Stimulated activated CD4-positive, alpha-beta T cell treated with anti-CD3 and anti-CD28 coated beads, Interleukin-12 subunit alpha, Interleukin-12 subunit beta, amount 100 ng/mL, for 4 hours (primary cell): ENCODE results near the gene ACKR2.
"Not testable (repeated sequence)": the region's sequence is repeated elsewhere in the genome, so short reads cannot be mapped to it uniquely, and the experiment has no call there.

Source experiments
- DNase-seq: peaks from one replicate; pipeline ENCODE4 v3.0.0-alpha.2; 2020

Gene ACKR2

DNA sequence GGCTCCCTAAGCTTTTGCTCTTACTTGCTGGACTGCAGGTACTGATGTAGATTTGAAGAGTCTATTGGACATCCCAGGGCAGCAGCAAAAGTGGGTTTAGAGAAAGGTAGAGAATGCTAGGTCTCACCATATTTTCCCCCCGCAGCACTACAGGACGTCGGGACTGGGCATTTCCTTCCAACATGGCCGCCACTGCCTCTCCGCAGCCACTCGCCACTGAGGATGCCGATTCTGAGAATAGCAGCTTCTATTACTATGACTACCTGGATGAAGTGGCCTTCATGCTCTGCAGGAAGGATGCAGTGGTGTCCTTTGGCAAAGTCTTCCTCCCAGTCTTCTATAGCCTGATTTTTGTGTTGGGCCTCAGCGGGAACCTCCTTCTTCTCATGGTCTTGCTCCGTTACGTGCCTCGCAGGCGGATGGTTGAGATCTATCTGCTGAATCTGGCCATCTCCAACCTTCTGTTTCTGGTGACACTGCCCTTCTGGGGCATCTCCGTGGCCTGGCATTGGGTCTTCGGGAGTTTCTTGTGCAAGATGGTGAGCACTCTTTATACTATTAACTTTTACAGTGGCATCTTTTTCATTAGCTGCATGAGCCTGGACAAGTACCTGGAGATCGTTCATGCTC, 55.2 kb downstream of the ACKR2 start:
- DNase-seq = no peak

DNA sequence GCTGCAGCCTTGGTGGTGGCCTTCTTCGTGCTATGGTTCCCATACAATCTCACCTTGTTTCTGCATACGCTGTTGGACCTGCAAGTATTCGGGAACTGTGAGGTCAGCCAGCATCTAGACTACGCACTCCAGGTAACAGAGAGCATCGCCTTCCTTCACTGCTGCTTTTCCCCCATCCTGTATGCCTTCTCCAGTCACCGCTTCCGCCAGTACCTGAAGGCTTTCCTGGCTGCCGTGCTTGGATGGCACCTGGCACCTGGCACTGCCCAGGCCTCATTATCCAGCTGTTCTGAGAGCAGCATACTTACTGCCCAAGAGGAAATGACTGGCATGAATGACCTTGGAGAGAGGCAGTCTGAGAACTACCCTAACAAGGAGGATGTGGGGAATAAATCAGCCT, 56.0 kb downstream of the ACKR2 start:
- no peak for DNase-seq

DNA sequence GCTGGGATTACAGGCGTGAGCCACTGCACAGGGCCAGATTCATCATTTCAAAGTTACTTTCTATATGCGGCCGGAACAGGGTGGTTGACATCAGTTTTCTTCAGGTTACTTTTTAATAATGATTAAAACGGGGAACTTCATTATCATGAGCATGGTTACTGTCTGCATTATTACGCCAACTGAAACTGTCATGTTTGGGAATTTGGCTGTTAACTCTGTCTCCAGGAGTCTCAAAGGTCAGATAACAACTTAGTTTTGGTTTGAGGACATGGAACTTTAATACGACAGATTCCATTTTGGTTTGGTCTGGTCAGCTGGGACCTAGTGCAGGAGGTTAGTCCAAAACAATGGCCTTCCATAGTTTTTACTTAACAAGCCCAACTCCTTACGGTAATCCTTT, 57.9 kb downstream of the ACKR2 start:
- DNase-seq = no peak

DNA sequence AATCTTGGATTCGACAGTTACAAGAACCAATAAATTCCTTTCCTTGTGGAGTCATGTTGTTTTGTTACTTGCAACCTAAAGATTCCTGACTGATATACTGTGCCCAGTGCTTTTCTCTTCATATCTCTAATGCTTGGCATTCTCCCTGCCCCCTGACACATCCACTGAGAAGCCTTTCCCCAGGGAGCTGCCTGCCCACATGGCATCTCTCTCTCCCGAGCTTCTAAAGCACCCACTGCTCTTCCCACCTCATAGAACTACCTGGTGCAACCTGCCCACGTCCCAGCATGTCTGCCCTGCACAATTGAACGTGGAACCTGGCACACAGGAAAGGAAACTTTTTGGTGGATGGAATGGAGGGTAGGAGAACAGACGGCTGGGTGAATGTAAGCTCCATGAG, 59.6 kb downstream of the ACKR2 start:
- no peak for DNase-seq

DNA sequence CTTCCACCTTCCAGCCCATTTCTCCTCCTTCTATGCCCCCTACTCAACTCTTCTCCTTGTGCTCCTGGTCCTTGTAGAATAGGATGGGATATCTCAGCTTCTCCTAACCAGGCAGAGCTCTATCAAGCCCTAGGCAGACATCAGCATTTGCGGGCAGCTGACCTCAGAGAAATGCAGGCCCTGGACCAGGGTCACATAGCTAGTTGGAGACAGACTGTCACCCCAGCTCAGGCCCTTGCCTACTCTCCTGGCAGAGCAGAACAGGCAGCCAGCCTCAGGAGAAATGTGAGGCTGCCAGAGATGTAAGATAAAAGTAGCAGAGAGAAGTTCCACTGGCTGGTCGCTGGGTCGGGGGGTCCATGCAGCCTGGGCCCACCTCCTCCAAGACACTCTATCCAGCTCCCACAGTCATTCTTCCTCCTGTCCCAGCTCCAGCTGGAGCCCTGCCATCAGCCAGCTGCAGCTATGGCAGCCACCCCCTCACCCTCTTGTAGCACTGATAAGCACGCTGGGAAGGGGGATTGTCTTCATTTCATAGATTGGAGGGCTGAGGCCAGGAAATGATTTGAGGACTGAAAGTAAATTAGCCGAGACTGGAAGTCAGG, 62.4 kb downstream of the ACKR2 start:
- DNase-seq = no peak

DNA sequence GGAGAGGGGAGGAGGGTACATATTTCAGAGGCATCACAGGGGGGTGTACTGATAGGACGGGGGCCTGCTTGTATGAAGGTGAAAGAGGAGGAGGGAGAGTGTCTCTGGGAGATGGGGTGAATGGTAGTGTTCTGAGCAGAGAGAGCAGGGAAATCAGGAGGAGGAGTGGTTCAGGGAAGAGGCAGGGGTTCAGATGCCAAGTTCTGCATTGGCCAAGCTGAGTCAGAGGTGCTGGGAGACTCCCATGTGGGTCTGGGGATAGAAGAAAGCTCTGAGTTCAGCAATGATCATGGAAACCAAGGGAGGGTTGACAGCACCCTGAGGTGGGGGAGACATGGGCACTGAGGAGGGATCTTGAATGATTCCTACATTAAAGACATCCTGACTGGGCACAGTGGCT, 63.5 kb downstream of the ACKR2 start:
- no peak for DNase-seq

DNA sequence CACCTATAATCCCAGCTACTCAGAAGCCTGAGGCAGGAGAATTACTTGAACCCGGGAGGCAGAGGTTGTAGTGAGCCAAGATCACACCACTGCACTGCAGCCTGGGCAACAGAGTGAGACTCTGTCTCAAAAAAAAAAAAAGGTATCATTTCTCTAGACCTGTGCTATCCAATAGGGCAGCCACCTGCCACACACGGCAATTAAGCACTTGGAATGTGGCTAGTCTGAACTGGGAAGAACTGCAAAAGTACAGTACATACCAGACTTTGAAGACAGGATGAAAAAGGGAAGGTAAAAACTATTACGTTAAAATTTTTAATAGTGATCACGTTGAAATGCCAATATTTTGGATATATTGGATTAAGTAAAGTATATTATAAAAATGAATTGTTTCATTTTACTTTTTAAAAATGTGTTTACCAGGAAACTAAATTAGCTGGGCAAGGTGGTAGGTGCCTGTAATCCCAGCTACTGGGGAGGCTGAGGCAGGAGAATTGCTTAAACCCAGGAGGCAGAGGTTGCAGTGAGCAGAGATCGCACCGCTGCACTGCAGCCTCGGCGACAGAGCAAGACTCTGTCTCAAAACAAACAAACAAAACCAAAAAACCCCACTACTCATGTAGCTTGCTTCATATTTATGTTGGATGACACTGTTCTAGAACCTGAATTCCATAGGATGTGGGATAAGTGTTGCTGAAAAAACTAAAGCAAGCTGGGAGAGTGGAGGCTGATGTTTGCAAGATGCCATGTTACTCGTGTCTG, 64.2 kb downstream of the ACKR2 start:
- DNase-seq = no peak

DNA sequence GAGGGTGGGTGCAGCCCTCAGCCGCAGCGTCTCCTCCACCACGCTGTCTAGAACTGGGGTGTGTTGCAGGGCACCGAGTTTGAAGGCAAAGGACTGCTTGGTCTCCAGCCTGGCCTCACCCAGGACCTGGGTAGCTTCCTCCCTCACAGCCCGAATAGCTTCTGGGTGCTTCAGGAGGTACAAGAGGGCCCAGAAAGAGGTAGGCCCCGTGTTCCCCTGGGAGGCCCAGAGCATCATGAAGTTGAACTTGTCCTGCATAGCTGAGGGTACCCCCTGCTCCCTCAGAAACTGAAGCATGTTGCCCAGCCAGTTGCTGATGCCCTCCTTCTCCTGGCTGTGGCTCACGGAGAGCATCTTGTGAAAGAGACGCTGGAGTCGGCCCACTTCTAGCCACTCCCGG, 65.5 kb downstream of the ACKR2 start:
- no peak for DNase-seq

DNA sequence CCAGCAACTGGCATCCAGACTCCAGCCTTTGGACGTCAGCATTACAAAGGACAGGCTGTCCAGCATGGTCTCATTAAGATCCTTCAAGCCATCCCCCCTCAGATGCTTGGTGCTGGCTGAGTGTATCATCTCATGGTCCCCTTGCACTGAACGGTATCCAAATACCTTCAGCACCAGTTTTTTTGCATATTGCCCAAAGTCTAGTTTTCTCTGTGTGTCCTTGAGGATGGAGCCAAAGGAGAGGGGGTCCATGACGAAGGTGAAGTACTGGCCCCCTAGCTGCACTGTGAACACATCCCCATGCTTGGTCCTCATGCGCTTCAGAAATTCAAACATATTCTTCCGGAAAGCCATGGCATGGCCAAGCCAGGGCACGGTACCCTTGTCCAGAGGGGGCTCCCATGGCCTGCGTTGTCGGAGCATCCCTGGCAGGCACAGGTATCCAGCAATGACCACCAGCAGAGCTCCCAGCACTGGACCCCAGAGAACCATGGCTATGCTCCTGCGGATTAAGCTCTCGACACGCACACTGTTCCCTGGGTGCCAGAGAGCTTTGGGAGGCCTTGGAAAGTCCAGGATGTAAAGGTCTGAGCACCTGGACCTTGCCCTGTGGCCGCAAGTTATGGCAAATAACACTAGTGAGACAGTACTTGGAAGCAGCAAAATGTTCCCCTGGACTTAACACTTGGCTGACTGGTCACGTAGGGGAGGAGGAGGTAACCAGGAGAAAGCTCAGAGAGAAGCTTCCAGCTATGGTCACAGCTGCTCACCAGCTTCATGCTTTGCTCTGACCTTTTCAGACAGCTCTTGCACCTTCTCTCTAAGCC, 66.3 kb downstream of the ACKR2 start, which contains the start of gene CYP8B1:
CYP8B1 (minus strand) TSS at position 555 of the 827 bp plus-strand sequence; CDS start at position 492, 63 bp downstream.
- DNase-seq = no peak

DNA sequence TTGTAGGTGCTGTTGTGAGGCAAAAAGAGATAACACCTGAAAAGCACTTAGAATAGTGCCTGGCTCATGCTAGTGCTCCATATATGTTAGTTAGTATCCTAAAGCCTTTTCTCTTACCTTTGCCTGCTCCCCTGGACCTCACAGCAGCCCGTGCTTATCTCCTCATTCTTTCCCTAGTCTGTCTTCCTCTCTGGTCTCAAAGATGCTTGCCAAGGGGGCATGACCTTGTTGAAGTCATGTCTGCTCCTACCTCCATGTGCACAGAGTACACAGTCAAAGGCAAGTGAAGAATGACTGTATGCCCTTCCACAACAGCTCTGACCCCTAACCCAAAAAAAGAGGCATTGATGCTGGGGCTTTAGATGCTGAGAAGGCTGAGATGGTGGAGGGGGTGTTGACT, 67.2 kb downstream of the ACKR2 start:
- DNase-seq = no peak

DNA sequence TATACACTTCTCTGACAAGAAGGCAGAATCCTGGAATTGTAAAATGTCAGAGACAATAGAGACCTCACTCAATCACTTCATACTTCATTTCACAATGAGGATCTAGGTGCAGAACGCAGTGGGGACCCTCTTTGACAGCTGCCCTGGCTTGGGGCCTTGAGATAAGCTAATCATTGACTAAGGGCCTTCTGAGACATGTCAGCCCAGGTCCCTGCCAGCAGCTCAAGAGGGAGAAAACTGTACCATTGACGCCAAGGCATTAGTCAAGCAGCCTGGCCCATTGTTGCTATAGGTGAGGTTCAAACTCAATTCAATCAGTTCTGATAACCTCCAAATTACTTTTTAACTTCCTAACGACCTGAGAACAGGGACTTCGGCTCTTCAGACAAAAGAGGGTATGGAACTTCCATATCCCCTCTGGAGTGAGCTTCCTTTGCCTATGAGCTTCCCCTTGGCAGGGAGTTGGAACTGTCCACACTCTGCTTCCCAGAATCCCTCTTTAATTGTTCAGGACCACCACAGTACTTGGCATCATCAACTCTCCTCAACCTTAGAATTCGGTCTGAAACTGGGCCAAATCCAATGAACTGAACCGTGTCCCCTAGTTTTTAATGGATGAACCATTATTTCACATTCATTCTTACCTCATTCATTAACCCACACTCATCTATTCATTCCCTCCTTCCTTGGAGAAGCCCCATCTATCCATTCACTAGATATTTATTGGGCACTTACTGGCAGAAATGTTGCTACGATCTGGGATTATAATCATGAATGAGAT, 67.9 kb downstream of the ACKR2 start:
- DNase-seq = no peak

DNA sequence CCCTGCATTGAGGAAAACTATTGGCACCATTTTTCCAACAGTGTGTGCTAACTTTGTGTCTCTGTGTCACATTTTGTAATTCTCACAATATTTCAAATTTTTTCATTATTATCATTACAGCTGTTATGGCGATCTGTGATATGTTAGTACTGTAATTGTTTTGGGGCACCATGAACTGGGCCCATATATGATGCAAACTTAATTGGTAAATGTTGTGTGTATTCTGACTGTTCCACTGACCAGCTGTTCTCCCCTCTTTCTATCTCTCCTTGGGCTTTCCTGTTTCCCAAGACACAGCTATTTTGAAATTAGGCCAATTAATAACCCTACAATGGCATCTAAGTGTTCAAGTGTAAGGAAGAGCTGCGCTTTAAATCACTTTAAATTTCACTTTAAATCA, 68.6 kb downstream of the ACKR2 start:
- no peak for DNase-seq

DNA sequence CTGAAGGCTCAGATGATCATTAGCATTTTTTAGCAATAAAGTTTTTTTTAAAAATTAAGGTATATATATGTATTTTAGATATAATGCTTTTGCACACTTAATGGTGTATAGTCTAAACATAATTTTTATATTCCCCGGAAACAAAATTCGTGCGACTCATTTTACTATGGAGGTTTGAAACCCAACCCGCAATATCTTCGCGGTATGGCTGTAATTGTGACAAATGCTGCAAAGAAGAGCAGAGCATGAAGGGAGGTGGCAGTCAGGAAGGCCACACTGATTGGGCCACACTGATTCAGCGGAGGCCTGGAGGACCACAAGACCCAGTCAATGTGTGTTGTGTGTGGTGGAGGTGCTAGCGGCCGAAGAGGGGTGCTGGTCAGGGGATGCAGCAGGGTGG, 70.9 kb downstream of the ACKR2 start:
- DNase-seq = no peak

DNA sequence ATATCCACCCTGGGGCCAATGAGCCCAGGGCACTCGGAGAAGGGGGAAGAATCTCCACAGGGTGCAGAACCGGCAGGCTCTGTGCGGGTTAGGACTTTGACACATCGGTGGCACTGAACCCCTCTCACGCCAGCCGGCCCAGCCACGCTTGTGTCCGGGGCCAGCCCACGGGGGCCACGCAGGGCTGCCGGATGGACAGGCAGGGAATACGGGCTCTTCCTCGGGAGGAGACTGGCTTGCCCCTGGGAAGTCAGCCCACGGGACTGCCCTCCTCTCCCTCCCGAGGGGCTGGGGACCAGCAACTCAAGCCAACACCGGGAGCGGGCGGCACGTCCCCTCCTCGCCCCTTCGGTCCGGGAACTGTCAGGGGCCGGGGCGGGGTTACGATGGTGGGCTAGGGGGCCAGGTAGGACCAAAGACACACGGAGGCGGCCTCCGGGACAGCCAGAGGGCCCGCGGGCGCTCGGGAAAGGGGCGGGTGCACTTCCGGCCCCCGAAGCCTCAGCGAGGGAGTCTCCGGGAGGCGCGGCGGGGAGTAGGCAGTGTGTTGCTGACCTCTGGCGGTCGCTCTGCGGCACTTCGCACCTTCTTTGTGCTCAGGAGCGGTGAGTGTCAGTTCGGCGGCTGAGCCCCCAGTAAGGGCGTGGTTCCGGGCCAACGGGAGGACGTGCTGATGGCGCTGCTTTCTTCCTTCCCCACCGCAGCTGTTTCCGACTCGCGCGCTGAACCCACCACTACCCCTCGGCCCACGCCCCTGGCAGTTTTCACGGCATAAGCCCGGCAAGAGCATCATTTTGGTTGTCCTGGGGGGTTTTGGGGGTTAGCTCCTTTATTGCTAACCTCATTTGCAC, 71.6 kb downstream of the ACKR2 start:
- peak; percentile 83 for DNase-seq

DNA sequence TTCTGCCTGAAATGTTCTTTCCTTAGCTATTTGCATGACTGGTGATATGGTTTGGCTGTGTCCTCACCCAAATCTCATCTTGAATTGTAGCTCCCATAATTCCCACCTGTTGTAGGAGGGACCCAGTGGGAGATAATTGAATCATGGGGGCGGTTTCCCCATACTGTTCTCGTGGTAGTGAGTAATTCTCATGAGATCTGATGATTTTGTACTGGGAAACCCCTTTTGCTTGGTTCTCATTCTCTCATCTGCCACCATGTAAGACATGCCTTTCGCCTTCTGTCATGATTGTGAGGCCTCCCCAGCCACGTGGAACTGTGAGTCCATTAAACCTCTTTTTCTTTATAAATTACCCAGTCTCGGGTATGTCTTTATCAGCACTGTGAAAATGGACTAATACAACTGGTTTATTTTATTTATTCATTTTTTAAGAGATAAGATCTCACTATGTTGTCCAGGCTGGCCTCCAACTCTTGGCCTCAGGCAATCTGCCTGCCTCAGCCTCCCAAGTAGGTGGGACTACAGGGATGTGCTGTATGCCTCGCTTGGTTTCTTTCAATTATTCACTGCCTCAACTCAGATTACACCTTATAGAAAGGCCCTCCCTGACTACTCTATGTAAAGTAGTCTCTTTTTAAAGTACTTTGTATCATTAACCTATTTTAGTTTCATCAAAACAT, 74.1 kb downstream of the ACKR2 start:
- not testable (repeated sequence) for DNase-seq

DNA sequence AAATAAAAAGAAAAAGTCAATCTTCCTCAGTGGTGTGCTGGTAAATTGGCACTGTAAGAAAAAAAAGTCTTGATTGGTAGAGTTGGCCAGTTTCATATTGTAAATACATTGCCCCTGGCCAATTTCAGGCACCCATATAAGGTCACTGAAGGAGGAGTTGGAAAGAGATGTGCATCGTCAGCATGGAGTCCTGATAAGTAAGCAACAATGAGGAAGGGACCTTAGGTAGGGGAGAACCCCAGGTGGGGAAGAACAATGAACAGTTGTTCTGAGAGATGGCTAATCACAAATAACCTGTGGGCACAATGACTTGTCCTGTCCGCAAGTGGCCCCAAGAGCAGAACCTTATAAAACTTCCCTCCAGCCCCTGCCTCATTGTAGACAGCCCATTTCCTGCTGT, 75.1 kb downstream of the ACKR2 start:
- no peak for DNase-seq

DNA sequence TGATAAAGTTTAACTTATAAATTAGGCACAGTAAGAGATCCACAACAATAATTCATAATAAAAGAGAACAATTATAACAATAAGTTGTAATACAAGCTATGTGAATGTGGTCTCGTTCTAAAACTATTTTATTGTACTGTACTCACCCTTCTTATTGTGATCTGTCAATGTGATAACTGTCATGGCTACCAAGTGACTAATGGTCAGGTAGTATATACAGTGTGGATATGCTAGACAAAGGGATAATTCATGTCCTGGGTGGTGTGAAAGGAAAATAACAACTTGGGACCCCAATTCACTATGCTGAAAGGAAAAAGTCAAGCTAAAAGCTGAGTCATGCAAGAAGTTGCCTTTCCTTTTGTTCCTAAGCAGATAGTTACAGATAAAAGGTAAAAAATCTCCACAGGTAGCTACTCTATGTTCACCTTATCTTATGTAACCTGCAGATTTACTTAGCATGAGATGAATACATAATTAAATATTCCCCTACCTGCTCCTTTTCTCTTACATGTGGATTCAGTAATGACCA, 77.1 kb downstream of the ACKR2 start:
- no peak for DNase-seq

DNA sequence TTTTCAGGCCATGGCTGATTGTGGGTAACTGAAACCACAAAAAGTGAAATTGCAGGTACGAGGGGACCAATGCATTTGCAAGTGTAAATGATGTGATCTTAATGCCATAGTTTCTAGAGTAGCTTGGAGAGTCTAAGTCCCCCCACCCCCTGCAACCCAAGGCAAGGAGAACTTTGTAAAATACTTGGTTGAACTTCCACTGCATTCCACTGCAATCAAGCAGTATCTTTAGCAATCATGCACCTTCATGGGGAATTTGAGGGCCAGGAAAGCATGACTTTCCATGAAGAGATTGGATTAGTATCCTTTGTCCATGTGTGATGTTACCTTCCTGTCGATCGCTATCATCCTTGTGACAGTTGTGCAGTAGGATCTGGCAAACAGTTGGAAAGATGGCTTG, 77.8 kb downstream of the ACKR2 start:
- no peak for DNase-seq

DNA sequence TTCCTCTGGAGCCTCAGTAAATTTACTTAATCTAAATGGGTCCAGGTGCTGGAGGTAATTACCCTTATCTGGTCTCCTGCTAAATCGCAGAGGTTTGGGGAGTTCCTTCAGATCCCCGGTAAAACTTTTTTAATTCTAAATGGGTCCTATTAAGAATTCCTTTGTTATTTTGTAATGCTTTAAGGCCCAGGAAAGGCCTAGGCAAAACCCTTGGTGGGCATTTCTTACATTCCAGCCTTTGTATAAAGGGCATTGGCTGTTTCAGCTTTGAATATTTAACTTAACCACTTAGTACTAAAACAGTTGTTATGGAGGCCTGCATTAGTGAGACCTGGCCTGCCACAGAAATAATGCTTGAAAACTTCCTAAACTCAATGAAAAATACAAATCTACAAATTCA, 81.8 kb downstream of the ACKR2 start:
- no peak for DNase-seq

DNA sequence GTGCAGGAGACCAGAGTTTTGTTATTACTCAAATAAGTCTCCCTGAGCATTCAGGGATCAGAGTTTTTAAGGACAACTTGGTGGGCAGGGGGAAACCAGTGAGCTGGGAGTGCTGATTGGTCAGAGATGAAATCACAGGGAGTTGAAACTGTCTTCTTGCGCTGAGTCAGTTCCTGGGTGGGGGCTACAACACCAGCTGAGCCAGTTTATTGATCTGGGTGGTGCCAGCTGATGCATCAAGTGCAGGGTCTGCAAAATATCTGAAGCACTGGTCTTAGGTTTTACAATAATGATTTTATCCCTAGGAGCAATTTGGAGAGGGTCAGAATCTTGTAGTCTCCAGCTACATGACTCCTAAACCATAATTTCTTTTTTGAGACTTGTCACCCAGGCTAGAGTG, 82.9 kb downstream of the ACKR2 start:
- DNase-seq = no peak

DNA sequence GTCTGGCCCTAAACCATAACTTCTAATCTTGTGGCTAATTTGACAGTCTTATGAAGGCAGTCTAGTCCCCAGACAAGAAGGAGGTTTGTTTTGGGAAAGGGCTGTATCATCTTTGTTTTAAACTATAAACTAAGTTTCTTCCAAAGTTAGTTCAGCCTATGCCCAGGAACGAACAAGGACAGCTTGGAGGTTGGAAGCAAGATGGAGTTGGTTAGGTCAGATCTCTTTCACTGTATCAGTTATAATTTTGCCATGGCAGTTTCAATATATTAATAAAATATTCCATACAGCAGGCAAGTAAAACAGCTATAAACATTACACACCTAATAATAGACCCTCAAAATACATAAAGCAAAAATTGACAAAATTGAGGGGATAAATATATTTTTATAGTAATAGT, 83.6 kb downstream of the ACKR2 start:
- DNase-seq = no peak
